ENCODE results near the gene NDUFB6.

GRCh38 chr9:32565967-32566366 lies 7.0 kb downstream of the NDUFB6 start:
- TF ChIP-seq CTCF (IDR thresholded peaks at IDR 0.05) (no peak), POLR2A (IDR thresholded peaks at IDR 0.05) (no peak)
